Endothelial cell of umbilical vein (primary cell): ENCODE results near the gene MCM9.

Source experiments
- CTCF ChIP-seq, 2 donors: IDR thresholded peaks; 1 replicate in 1 of 2; 2 replicates in 1 of 2; pipeline ENCODE4 v1.5.1; 2011; ENCODE audit warnings: low read length in 2 of 2, mild to moderate bottlenecking in 2 of 2, moderate library complexity in 2 of 2, control low read depth in 1 of 2, inconsistent platforms in 1 of 2, low read depth in 1 of 2; ENCODE audit not compliant: insufficient read depth in 1 of 2; ENCODE audit errors: extremely low read depth in 1 of 2
- EZH2 ChIP-seq: IDR thresholded peaks from 2 replicates; pipeline ENCODE4 v1.6.1; 2012; ENCODE audit warnings: borderline replicate concordance, low read depth, mild to moderate bottlenecking, moderate library complexity, low read length, inconsistent platforms; ENCODE audit not compliant: severe bottlenecking
- FOS ChIP-seq: IDR thresholded peaks from 2 replicates; pipeline ENCODE4 v1.6.1; 2011; ENCODE audit warnings: mild to moderate bottlenecking, low read length, moderate library complexity, borderline replicate concordance; ENCODE audit not compliant: insufficient read depth
- GATA2 ChIP-seq: IDR thresholded peaks from 2 replicates; pipeline ENCODE4 v1.7.0; 2011; ENCODE audit warnings: low read depth, mild to moderate bottlenecking, moderate library complexity, mixed read lengths, low read length; ENCODE audit not compliant: insufficient read length, insufficient read depth
- MAX ChIP-seq: IDR thresholded peaks from 2 replicates; pipeline ENCODE4 v1.6.1; 2011; ENCODE audit not compliant: insufficient read depth, insufficient read length
- MYC ChIP-seq: IDR thresholded peaks from one replicate; pipeline ENCODE4 v1.6.1; 2011; ENCODE audit warnings: mild to moderate bottlenecking, low read depth, low read length
- POLR2A ChIP-seq: IDR thresholded peaks from 2 replicates; pipeline ENCODE4 v1.6.1; 2012; ENCODE audit warnings: low read depth, mild to moderate bottlenecking, control low read depth, low read length
- POLR2AphosphoS5 ChIP-seq: IDR thresholded peaks from 2 replicates; pipeline ENCODE4 v1.6.1; 2012; ENCODE audit warnings: low read depth, mild to moderate bottlenecking, control low read depth, low read length, moderate library complexity; ENCODE audit not compliant: insufficient read depth

- no peak for TF ChIP-seq POLR2AphosphoS5
- no peak for TF ChIP-seq MYC
- no peak for TF ChIP-seq CTCF (IDR thresholded peaks at IDR 0.05; ENCODE audit: extremely low read depth in 1 of 2, insufficient read depth in 1 of 2, low read depth in 1 of 2, low read length in 2 of 2)
- TF ChIP-seq GATA2 = no peak
- no peak for TF ChIP-seq FOS
- no peak for TF ChIP-seq POLR2A
- no peak for TF ChIP-seq MAX
- no peak for TF ChIP-seq EZH2
Observed at GRCh38 chr6:118780668-118781067, 154.3 kb downstream of the MCM9 start.
